ENCODE results near the gene SPINK6.

DNA sequence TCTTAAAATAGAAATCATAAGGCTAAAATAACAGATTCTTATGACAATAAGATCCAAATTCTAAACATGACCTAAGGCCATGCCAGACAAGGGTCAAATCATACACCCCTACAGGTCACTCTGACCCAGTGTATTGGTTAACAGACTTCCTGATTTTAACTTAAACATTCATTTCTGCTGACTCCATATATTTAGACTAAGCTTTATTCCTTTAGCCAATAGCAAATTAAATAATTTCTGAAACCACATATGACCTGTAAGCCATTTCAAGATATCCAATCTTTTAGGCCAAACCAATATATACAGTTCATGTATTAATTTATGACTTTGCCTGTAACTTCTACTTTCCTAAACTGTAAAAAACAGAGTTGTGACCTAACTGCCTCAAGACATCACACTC is 58.4 kb downstream of the SPINK6 start:
- TF ChIP-seq, protein P1, sequence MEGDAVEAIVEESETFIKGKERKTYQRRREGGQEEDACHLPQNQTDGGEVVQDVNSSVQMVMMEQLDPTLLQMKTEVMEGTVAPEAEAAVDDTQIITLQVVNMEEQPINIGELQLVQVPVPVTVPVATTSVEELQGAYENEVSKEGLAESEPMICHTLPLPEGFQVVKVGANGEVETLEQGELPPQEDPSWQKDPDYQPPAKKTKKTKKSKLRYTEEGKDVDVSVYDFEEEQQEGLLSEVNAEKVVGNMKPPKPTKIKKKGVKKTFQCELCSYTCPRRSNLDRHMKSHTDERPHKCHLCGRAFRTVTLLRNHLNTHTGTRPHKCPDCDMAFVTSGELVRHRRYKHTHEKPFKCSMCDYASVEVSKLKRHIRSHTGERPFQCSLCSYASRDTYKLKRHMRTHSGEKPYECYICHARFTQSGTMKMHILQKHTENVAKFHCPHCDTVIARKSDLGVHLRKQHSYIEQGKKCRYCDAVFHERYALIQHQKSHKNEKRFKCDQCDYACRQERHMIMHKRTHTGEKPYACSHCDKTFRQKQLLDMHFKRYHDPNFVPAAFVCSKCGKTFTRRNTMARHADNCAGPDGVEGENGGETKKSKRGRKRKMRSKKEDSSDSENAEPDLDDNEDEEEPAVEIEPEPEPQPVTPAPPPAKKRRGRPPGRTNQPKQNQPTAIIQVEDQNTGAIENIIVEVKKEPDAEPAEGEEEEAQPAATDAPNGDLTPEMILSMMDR (conservative IDR thresholded peaks at IDR 0.05), result no peak
- no peak for TF ChIP-seq ZFX (IDR thresholded peaks at IDR 0.05)

Measured in C4-2B (cell line).